Testis (tissue), 3 donors: Measurements from ENCODE around the gene SGIP1. TPM values are rescaled to one million over a fixed set of nuclear protein-coding genes. Genes with fewer than 3 reads are reported as not detected.

ENCODE experiments used
- DNase-seq: peaks from one replicate; pipeline ENCODE4 v3.0.0-alpha.2; 2019
- H3K27ac ChIP-seq, 2 donors: fragments of 200-600 bp; sonication (generic); one replicate each; pipeline ENCODE4 v1.5.1; 2019
- H3K27me3 ChIP-seq: fragments of 200-600 bp; sonication (generic); one replicate; pipeline ENCODE4 v1.5.1; 2019
- H3K36me3 ChIP-seq: fragments of 200-600 bp; sonication (generic); one replicate; pipeline ENCODE4 v1.5.1; 2017; ENCODE audit warnings: low read depth; ENCODE audit errors: missing control alignments
- H3K4me1 ChIP-seq: fragments of 200-600 bp; sonication (generic); one replicate; pipeline ENCODE4 v1.5.1; 2019
- H3K4me3 ChIP-seq, 2 donors: fragments of 200-600 bp; sonication (generic); one replicate each; pipeline ENCODE4 v1.5.1; 2017 to 2019
- H3K9me3 ChIP-seq: fragments of 200-600 bp; sonication (generic); one replicate; pipeline ENCODE4 v1.5.1; 2017
- POLR2A ChIP-seq: fragments of 450-650 bp; IDR thresholded peaks from one replicate; pipeline ENCODE4 v1.6.1; 2017; ENCODE audit warnings: antibody characterized with exemption, mild to moderate bottlenecking, moderate library complexity
- WGBS, 2 donors: methylation state at CpG; one replicate each; pipeline ENCODE4 v1.1.5; 2018; 5-methylcytosine and 5-hydroxymethylcytosine counted together
- intact Hi-C: fragments of 100-400 bp; cut with DNase I; formaldehyde crosslinking; loops from one replicate; pipeline ENCODE4 v1.15.1; 2023; ENCODE audit warnings: low total_unique reads
- polyA plus RNA-seq: library from polyadenylated mRNA; stranded (reverse); fragments of 350-450 nt; fragmentation: Illumina TruSeq; extraction: RNeasy Lipid Tissue Mini Kit (QIAGEN cat#74804); gene quantifications from one replicate; pipeline ENCODE4 v1.2.3, GENCODE V29; 2014; ENCODE audit warnings: low read depth, low replicate concordance; ENCODE audit not compliant: insufficient read depth
- total RNA-seq, 2 donors: library from RNA; depleted of rRNA; stranded (reverse); fragments of >200 nt; gene quantifications; one replicate each; pipeline ENCODE4 v1.2.3, GENCODE V29; 2016
- TF ChIP-seq, protein P1 (sequence below), 3 experiments: fragments of 450-650 bp in 2 of 3; fragments of 200-600 bp in 1 of 3; sonication (generic) in 1 of 3; IDR thresholded peaks; one replicate each; pipeline ENCODE4 v1.5.1; 2016 to 2019; ENCODE audit warnings: antibody characterized with exemption in 3 of 3, mild to moderate bottlenecking in 2 of 3, moderate library complexity in 1 of 3

Gene SGIP1
- total and polyA plus RNA-seq, 3 donors from 2014 or later = 11.7 to 67.9 (median 48.1) TPM

DNA sequence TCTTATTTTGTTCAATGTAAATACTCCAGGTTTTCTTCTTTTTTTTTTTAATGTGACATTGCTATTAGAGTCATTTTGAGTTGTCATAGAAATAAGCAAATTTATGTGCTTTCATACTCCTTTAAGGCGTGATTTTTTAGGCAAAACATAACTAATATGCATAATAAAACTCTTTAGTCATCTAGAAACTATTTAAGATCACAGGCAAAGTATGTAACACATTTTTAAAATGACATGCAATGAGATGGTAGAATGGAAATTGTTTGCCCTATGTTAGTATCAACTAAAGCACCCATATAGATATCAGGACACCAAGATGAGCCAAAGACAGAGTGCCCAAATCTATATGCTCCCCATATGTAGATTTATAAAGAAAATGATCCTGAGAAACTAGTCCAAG is 41.5 kb upstream of the SGIP1 start:
- DNase-seq = no peak
- Histone ChIP-seq H3K36me3 (no peaks in the 10 kb centered on the region), H3K4me1 (no peaks in the 10 kb centered on the region), H3K27me3 (no peaks in the 10 kb centered on the region), H3K9me3 (no peaks in the 10 kb centered on the region), H3K27ac (no peak overlapping the region), H3K4me3 (no peak overlapping the region)
- no peak for TF ChIP-seq POLR2A
- TF ChIP-seq, protein P1, sequence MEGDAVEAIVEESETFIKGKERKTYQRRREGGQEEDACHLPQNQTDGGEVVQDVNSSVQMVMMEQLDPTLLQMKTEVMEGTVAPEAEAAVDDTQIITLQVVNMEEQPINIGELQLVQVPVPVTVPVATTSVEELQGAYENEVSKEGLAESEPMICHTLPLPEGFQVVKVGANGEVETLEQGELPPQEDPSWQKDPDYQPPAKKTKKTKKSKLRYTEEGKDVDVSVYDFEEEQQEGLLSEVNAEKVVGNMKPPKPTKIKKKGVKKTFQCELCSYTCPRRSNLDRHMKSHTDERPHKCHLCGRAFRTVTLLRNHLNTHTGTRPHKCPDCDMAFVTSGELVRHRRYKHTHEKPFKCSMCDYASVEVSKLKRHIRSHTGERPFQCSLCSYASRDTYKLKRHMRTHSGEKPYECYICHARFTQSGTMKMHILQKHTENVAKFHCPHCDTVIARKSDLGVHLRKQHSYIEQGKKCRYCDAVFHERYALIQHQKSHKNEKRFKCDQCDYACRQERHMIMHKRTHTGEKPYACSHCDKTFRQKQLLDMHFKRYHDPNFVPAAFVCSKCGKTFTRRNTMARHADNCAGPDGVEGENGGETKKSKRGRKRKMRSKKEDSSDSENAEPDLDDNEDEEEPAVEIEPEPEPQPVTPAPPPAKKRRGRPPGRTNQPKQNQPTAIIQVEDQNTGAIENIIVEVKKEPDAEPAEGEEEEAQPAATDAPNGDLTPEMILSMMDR (IDR thresholded peaks at IDR 0.05) = no peak
- intact Hi-C loops = no loop called here
- WGBS, 2 donors = 88 to 96% methylated on average over 1 of the region's 1 CpG

DNA sequence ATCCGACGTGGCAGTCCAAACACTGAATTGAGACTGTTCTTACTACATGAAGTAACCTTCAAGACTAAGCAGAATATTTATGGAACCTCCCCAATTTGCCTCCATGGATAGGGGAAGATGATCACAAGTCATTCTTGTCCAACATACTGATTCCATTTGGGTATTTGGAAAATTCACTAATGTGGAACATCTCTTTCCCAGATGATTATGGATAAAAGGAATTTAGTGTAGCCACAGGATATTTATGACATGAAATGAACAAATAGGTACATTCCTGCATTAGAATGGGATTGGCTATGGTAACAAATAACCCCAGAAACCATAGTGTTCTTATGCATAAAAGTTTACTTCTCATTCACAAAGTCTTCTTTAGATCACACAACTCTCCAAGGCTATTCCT is 40.2 kb upstream of the SGIP1 start:
- Histone ChIP-seq H3K9me3 (no peaks in the 10 kb centered on the region), H3K4me1 (no peaks in the 10 kb centered on the region), H3K27me3 (no peaks in the 10 kb centered on the region), H3K36me3 (no peaks in the 10 kb centered on the region), H3K27ac (no peak overlapping the region), H3K4me3 (no peak overlapping the region)
- no peak for DNase-seq
- intact Hi-C loops = no loop called here
- 90 to 98% methylated on average over 2 of the region's 2 CpGs for WGBS, 2 donors
- no peak for TF ChIP-seq POLR2A
- TF ChIP-seq, protein P1 (IDR thresholded peaks at IDR 0.05) = no peak

DNA sequence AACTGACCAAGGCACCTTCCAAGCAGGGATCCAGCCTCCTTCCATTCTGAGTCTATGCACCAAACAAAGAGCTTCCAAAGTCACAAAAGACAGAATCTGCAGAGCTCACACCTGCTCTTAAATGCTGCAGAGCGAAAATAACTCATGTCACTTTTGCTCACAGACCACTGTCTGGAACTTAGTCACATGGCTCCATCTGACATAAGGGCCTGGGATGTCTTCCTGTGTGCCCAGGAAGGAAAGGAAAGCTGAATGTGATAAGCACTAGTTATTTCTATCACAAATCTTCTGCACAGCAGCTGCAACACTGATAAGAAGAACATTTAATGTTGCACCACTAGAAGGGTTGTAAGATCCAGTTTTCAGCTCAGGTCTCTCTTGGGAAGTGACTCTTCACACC is 39.5 kb upstream of the SGIP1 start:
- no peaks in the 10 kb centered on the region for H3K9me3 ChIP-seq
- intact Hi-C loops = no loop called here

DNA sequence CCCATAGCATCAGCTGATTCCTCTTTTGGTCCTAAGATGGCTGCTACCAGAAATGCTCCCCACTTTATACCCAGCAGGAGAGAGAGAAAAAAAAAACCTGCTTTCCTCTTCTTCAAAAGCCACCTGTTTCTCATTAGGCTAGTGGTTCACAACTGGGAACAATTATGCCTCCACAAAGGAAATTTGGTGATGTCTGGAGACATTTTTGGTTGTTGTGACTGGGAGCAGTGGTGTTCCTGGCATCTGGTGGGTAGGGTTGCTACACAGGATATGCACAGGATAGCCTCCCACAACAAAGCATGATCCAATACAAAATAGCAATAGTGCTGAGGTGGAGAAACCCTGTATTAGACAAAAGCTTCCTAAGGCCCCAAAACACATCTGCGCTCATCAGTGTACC is 38.5 kb upstream of the SGIP1 start:
- 96 to 100% methylated on average over 1 of the region's 1 CpG for WGBS, 2 donors
- Histone ChIP-seq H3K9me3 (no peaks in the 10 kb centered on the region), H3K36me3 (no peaks in the 10 kb centered on the region), H3K4me1 (no peaks in the 10 kb centered on the region), H3K27ac (no peak overlapping the region), H3K4me3 (no peak overlapping the region), H3K27me3 (no peaks in the 10 kb centered on the region)
- no peak for DNase-seq
- TF ChIP-seq POLR2A = no peak
- TF ChIP-seq, protein P1 (IDR thresholded peaks at IDR 0.05) = no peak
- intact Hi-C loops = no loop called here

More for the DNA sequence above, 39.5 kb upstream of the SGIP1 start:
- H3K27ac ChIP-seq = no peak overlapping the region
- no peaks in the 10 kb centered on the region for H3K36me3 ChIP-seq
- WGBS, 2 donors = 85 to 86% methylated on average over 1 of the region's 1 CpG
- H3K4me3 ChIP-seq = no peak overlapping the region
- TF ChIP-seq POLR2A = no peak
- TF ChIP-seq, protein P1 (IDR thresholded peaks at IDR 0.05) = no peak
- DNase-seq = no peak
- no peaks in the 10 kb centered on the region for H3K27me3 ChIP-seq
- no peaks in the 10 kb centered on the region for H3K4me1 ChIP-seq

DNA sequence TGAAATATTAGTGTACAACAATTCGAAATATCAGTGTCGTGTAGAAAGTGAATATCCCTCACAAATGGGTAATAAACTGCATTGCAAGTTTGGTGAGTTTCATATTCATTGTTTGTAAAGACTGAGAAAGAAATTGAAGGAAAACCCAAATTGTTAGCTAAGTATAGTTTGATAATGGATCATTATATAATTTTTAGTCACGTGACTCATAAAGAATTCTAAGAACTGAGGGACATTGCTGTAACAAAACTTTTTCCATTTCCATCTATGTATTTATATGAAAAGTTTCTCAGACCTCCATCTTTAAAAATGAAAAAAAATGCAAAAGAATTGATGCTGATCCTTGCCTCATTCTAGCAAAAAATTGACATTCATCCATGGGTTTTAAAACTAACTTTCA is 36.0 kb upstream of the SGIP1 start:
- Histone ChIP-seq H3K4me1 (no peaks in the 10 kb centered on the region), H3K9me3 (no peaks in the 10 kb centered on the region), H3K36me3 (no peaks in the 10 kb centered on the region), H3K27ac (no peak overlapping the region), H3K27me3 (no peaks in the 10 kb centered on the region), H3K4me3 (no peak overlapping the region)
- DNase-seq = no peak
- intact Hi-C loops = no loop called here
- TF ChIP-seq, protein P1 (IDR thresholded peaks at IDR 0.05) = no peak
- no peak for TF ChIP-seq POLR2A
- WGBS, 2 donors = 61 to 88% methylated on average over 3 of the region's 3 CpGs
